GM21447 (cell line): Measurements from ENCODE around the gene GAREM1.
"Not testable (repeated sequence)": the region's sequence is repeated elsewhere in the genome, so short reads cannot be mapped to it uniquely, and the experiment has no call there.

ENCODE experiments used
- ATAC-seq: cut with Tn5 transposase; IDR thresholded peaks from one replicate; pipeline ENCODE4 v1.9.1; 2021; ENCODE audit not compliant: unreplicated experiment

Gene GAREM1

DNA sequence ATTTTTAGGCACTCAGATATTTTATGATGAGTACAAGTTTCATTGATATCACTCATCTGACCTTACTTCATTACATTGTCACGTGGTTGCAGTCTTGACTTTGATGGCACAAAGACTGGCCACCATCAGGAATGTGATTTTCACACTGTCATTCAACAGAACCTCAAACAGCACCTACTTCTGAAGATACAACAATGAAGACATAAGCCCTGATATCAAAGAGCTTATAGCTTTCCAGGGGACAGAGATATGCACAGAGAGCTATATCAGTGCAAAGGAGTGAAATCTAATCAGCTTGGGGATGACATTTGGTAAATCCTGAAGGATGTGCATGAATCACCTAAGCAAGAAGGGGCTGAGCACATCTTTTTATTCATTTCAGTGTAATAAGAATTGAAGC, 208.6 kb downstream of the GAREM1 start:
- ATAC-seq, result no peak

DNA sequence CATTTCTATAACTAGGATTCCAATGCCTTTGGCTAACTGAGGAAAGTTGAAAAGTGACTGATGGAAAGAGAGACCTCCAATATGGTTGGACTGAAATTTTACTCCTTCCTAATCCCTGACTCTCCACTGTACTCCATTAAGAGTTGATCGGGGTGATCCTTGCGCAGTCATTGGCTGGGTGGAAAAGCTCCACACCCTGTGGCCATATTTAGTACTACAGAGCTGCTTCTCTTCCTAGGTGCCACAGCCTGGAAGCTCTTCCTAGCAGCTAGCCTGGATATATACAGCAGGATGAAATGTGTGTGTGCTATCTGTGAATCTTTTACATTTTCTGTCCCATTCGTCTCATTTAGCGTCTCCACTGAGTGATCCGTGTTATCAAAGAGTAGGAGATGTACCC, 209.7 kb downstream of the GAREM1 start:
- ATAC-seq, result no peak

DNA sequence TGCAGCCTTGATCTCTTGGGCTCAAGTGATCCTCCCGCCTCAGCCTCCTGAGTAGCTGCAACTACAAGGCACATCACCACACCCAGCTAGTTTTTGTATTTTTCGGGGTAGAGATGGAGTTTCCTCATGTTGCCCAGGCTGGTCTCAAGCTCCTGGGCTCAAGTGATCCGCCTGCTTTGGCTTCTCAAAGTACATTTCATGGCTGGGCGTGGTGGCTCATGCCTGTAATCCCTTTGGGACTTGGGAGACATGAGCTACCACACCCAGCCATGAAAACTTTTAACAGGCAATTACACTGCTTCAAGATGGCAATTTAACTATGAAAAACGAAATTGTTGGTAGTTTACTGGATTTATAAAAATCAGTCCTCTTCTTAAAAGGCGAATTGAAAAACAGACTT, 211.1 kb downstream of the GAREM1 start:
- no peak for ATAC-seq

DNA sequence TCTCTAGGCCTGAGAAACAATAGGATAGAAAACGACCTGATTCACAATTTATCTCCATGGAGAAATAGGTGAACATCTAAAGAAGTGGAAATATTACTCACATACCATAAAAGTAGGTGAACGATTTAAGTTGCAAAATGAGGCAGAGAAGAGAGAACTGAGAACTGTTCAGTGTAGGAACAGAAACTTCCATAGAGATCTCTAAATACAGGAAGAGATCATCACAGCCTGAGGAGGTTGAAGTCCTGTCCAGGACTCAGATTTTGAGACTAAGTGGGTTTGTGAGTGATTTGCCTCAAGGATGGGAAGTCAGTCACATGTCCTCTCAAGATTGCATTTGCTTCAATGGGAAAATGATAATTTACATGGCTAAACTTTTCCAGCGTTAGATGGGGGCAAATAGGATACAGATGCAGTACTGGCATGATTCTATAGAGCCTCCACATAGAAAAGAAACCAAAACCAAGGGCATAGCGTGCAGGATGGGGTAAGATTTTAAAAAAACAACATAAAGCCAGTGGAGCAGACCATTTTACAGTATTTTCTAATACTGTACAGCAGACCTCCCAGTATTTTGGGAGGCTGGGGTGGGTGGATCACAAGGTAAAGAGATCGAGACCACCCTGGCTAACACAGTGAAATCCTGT, 212.0 kb downstream of the GAREM1 start:
- ATAC-seq, result peak; percentile 65

DNA sequence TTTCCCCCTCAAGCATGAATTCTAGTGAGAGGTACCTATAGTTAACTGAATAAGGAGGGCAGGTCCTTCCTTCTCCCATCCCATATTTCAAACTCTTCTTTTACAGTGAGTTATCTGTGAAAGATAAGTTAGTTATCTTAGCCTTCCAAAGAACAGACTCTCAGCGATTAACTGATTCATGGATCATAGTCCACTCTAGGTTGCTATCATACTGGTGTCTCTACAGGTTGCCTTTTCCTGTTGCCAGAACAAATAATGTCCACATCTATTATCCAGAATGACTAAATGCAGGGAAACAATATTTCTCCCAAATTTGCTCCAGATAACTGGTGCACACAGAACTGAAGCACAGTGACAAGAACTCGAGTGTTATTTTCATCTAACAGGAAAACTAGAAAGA, 212.5 kb downstream of the GAREM1 start:
- ATAC-seq, result no peak

DNA sequence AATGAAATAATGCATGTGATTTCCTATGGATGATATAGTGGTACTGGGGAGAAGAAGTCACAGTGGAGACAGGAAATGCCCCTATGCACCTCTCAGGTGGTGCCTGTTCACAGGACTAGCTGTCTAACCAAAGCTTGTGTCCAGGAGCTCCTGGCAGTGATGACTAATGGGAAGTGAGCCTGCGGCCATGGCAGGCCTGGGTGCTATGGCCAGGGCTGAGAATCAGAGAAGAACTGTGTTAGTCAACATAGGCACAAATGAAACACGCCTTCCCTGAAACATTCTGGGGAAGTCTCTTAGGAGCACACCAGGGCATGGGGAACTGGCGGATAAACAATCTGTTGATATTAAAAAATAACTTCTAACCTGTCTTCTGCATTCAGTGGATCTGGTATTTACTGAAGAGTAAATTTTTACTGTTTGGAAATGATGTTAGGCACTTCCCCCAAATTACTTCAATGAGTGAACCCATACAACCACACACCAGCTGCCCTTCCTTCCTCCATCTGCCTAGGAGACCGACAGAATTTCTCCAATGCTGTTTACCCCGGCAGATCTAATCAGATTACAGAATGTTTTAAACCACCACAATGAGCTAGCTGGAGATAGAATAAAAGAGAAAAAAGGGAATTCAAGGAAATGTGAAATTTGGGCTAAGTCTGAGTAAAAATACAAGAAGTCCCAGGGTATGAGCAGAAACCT, 213.4 kb downstream of the GAREM1 start:
- ATAC-seq, result no peak

DNA sequence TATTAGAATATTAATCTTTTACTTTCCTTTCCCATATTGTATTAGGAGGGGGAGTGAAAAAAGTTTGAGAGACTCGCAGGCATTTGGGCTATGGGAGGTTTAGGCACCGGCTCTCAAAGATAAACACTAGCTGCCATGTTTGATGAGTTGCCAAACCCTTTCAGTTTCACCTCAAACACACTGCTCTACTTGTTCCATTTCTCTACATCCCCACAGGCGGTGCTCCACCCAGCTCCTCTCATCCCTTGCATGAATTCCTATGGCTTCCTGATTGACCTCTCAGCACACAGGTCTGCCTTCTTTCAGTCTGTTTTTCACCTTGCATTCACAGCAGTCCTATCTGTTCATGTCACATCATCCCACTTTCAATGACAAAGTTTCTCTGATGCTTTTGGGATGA, 215.1 kb downstream of the GAREM1 start:
- no peak for ATAC-seq

DNA sequence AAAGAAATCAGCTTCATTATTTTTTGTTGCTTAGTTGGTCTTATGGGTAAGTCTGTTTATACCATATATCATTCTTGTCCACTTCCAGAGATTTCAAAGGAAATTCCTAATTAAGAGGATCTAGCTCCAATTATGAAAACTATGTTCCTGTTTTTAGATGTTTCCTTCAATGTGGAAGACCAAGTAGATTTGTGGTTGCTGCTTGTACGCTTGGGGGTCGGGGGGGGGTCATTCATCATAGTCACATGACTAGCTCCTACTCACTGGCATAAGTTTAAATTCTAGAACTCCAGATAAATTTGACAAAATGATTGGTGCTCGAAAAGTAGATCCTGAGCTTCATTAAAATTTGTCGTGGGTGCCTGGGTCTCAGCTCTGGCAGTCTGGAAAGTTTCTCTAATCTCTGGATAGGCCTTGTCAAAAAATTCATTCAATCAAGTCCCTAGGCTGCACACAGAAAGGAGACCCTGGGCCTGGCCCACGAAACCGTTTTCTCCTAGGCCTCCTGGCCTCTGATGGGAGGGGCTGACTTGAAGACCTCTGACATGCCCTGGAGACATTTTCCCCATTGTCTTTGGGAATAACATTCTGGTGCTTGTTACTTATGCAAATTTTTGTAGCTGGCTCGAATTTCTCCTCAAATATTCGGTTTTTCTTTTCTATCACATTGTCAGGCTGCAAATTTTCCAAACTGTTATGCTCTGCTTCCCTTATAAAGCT, 218.4 kb downstream of the GAREM1 start:
- no peak for ATAC-seq

DNA sequence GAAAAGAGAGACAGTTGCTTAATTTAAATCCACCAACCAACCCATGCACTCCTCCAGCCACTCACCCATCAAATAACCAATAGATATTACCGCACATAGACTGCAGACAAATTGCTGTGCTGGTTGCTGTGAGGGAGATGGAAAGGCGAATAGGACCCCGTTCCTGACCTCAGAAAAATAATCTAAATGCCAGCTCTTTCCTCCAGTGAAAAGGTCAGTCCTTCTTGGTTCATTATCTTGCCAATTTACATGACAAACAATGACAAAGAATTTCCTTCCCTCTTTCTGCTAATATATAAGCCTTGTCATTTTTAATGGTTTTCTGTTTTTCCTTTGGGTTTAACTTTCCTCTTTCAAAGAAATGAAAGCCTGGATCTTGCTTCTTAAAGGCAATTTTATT, 219.2 kb downstream of the GAREM1 start:
- ATAC-seq, result no peak

DNA sequence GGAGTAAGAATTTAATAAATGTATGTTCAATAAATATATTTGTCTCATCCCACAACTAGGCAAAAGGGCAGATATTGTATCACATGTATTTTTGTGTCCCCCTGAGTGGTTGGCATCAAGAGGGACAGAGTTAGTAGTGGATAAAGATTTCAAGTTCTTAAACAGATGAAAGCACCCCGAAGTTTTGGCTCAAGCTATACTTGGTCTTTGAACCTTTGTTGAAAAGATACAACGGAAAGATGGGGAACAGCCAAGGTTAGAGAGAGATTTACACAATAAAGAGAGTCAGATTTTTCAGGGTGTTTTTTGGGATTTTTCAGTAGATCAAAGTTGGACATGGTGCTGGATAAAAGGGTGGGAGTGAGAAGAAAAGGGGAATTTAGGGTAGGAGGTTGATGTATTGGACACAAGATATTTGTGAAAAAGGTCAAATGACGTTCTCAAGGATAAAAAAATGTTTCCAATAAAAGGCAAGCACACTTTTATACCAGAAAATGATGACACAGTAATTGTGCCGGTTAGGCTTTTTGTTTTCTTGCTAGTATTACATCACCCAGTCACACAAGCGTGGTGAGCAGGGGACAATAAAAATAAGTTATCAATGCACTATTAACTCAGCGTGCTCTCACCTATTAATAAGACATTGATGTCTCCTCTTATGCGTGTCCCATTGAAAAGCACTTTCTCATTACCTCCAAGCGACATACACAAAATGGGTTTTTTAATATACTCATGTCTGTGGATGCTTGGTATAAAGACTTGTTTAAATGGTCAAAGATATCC, 221.3 kb downstream of the GAREM1 start:
- no peak for ATAC-seq

DNA sequence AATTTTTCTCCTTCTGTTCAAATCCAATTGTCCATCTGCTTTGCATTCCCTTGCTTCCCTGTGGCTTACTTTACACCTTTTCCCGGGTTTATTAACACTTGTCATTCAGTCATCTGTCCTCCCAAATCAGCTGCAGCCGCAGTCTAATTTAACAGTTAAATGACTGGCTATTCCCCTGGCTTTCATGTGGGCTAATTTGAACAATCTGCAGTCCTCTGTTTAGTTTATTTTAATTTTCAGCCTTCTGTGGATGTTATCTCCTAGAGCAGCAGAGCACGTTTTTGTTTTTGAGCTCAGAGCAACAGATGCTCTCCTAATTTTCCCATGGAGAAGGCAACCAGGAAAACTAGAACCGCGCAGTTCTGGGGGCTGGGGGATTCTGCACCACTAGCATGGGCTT, 225.8 kb downstream of the GAREM1 start:
- ATAC-seq, result no peak

DNA sequence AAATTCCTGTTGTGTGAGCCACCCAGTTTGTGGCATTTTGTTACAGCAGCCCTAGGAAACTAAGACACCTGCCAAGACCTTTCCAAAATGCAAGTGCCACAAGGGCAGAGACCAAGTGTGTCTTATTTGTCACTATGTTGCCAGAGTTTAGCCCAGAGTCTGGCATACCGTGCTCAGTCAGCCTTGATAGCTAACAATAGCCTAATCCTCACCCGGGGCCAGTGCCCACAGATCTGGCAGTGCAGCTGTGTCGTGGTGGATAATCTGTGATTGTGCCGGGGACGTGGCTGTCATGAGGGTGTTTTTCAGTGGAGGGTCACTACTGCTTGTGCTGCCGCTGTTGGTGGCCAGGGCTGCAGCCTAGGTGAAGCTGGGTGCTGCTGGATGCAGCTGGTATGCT, 227.3 kb downstream of the GAREM1 start:
- no peak for ATAC-seq

DNA sequence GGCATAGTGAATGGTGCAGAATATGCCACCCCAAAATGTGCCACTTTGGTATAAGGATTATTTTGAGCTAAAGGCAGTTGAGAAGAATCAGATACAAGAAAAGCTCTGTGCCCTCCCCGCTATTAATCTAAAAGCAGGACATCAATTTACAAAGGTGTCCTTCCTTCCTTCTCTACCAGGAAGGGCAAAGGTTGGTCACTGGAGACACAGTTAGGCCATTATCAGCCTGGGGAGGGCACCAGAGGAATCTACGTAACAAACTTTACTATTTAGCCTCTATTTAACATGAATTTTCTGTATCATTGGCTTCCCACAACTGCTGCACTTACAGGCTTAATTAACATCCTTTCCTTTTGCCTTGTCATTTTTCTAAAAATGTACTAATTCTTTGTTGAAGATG, 228.3 kb downstream of the GAREM1 start:
- ATAC-seq, result no peak

DNA sequence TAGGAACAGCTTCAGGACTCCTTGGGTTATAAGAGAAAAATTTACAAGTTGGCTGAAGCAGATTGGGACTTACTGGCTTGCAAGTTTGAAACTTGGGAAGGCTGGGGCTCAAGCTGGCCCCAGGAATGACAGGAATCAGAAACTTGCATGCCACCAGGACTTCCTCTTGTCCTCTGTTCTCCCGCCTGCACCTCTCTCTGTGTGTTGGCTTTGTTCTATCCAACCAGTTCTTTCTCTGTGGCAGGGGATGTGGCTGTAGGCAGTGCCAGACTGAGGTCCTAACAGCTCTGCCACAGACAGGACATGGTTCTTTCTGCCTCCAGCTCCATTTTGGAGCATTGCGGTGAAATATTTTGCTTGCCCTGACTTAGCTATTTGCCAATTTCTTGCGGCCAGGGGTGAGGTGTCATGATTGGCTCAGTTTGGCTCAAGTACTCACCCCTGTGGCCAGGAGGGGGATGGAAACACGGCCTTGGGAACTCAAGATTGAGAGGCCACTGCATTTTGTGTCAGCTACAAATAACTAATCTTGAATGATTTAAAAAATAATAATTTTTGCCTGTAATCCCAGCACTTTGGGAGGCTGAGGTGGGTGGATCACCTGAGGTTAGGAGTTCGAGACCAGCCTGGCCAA, 231.9 kb downstream of the GAREM1 start:
- ATAC-seq, result no peak

DNA sequence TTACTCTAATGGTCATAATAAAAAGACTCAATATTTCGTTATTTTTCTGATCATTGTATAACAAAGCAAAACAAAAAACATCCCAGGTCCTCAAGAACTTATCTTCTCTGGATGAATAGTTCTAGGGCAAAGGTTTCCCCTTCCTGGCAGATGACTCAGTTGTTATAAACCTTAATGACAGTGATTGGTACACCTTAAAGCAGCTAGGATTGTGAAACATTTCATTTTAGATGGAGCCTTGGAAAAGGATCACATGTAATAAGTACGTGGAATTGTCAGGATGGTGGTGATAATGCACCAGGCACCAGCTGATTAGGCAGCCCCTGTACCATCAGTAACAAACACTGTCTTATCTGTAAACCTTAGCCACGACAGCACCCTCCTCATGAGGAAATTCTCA, 233.6 kb downstream of the GAREM1 start:
- ATAC-seq, result no peak

DNA sequence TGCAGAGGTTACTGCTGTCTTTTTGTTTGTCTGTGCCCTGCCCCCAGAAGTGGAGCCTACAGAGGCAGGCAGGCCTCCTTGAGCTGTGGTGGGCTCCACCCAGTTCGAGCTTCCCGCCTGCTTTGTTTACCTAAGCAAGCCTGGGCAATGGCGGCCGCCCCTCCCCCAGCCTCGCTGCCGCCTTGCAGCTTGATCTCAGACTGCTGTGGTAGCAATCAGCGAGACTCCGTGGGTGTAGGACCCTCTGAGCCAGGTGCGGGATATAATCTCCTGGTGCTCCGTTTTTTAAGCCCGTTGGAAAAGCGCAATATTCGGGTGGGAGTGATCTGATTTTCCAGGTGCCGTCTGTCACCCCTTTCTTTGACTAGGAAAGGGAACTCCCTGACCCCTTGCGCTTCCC, 237.3 kb downstream of the GAREM1 start:
- ATAC-seq, result not testable (repeated sequence)

DNA sequence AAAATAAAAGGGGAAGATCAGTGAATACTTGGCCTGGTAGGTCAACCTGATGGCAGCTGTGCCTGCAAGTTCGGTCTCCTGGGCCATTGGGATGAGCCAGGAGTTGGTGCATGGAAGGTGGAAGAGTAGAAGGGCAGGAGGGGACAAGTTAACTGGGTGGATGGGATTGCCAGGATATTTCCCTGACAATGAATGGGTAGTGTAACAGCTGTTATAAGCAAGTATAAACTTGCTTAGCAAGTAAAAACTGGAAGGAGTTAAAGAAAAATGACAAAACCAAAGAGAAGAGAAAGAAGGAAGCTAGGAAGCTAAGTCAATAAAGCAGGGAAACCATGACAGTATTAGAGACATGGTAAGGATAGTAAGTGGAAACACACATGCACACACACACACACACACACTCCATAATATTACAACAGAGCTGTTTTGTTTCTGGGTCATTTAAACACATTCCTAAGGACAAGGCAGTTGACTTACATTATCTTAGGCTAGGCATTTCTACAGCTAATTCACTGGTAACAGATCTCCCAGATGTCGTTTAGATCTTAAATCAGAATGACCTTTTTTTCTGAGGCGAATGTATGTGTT, 251.2 kb downstream of the GAREM1 start:
- no peak for ATAC-seq

DNA sequence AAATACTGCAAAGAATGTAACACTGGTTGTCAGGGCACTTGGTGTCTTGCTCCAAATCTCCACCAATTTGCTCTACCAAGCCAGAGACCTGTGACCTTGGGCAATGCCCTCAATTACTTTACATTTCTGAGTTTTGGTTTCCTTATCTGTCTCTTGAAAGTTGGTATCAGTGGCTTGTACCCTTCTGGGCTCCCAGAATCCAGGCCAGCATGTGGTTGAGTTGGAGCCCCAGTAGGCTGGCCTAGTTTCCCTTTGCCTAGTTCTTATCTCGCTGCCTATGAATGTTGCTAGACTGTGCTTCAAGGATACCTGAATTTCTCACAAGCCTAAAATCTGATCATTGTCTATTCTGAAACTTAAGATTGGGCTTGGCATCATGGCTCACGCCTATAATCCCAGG, 254.3 kb downstream of the GAREM1 start:
- no peak for ATAC-seq

DNA sequence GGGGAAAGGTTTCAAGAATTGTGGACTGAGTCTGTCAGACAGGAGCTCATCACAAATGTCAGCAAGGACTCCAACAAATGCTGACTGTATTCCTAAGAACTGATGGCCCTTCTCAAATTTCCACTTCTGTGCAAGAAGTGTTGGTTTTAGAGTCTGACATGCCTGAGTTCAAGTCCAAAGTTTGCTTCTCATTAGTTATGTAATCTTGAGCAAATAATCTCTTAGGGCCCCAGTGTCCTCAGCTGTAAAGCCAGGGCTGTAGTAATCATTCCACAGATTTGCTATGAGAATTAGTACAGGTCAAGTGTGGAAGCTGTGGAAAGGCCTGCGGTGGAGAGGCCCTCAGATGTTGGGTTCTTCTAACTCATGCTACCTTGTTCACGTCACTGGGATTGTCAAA, 257.0 kb downstream of the GAREM1 start:
- no peak for ATAC-seq
